Vagina (tissue), 2 donors: ENCODE measurements around the gene WNK2.

ENCODE experiments used
- POLR2A ChIP-seq, 2 donors: fragments of 450-650 bp; IDR thresholded peaks; one replicate each; pipeline ENCODE4 v1.6.1; 2017; ENCODE audit warnings: antibody characterized with exemption in 2 of 2, mild to moderate bottlenecking in 2 of 2, moderate library complexity in 2 of 2
- TF ChIP-seq, protein P1 (sequence below), 3 experiments: fragments of 450-650 bp in 2 of 3; fragments of 200-600 bp in 1 of 3; sonication (generic) in 1 of 3; IDR thresholded peaks; one replicate each; pipeline ENCODE4 v1.5.1; 2017 to 2019; ENCODE audit warnings: antibody characterized with exemption in 3 of 3, mild to moderate bottlenecking in 2 of 3, moderate library complexity in 2 of 3

DNA sequence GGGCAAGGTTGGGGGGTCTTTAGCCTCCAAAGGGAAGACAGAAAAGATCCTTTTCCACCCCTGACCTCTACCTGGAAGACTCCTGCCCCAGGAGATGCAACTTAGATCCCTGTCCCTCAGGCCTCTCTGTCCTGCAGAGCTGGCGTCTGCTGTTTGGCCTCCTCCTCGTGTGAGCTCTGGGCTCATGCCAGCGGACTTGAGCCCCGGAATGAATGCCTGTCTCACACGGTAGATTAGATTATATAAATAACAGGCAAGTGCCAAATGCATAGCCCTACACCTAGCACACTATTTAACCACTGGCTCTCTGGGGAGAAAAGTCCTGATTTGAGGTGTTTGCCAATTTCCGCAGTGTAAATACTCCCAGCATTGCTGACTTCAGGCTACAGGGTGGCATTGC, 1.4 kb upstream of the WNK2 start:
- TF ChIP-seq, protein P1, sequence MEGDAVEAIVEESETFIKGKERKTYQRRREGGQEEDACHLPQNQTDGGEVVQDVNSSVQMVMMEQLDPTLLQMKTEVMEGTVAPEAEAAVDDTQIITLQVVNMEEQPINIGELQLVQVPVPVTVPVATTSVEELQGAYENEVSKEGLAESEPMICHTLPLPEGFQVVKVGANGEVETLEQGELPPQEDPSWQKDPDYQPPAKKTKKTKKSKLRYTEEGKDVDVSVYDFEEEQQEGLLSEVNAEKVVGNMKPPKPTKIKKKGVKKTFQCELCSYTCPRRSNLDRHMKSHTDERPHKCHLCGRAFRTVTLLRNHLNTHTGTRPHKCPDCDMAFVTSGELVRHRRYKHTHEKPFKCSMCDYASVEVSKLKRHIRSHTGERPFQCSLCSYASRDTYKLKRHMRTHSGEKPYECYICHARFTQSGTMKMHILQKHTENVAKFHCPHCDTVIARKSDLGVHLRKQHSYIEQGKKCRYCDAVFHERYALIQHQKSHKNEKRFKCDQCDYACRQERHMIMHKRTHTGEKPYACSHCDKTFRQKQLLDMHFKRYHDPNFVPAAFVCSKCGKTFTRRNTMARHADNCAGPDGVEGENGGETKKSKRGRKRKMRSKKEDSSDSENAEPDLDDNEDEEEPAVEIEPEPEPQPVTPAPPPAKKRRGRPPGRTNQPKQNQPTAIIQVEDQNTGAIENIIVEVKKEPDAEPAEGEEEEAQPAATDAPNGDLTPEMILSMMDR (IDR thresholded peaks at IDR 0.05): no peak
- TF ChIP-seq POLR2A (IDR thresholded peaks at IDR 0.05): no peak
